ENCODE data around the gene ACO1.

- TF ChIP-seq CTCF (IDR thresholded peaks at IDR 0.05) (no peak), POLR2A (IDR thresholded peaks at IDR 0.05) (no peak)
Measured at GRCh38 chr9:32406046-32406445, 21.6 kb downstream of the ACO1 start.
